ENCODE data around the gene MAGEA9B.
"Not testable (repeated sequence)": the region's sequence is repeated elsewhere in the genome, so short reads cannot be mapped to it uniquely, and the experiment has no call there.

Gene MAGEA9B

GRCh38 chrX:149570668-149571067, 16.6 kb downstream of the MAGEA9B start:
- no peak for DNase-seq (ENCODE audit: low read depth)

GRCh38 chrX:149569770-149570169, 17.5 kb downstream of the MAGEA9B start:
- no peak for DNase-seq (ENCODE audit: low read depth)

GRCh38 chrX:149568701-149569296, 18.5 kb downstream of the MAGEA9B start:
- no peak for DNase-seq (ENCODE audit: low read depth)

- no peak for DNase-seq (ENCODE audit: low read depth)
Measured at GRCh38 chrX:149567621-149568417, 19.4 kb downstream of the MAGEA9B start.

- DNase-seq (ENCODE audit: low read depth), result no peak
Measured at GRCh38 chrX:149563359-149563758, 23.9 kb downstream of the MAGEA9B start.

- DNase-seq (ENCODE audit: low read depth), result not testable (repeated sequence)
Measured at GRCh38 chrX:149555251-149555650, 32.0 kb downstream of the MAGEA9B start.

- DNase-seq (ENCODE audit: low read depth), result not testable (repeated sequence)
Measured at GRCh38 chrX:149551939-149552248, 35.4 kb downstream of the MAGEA9B start.

- DNase-seq (ENCODE audit: low read depth), result not testable (repeated sequence)
Measured at GRCh38 chrX:149551245-149551938, 35.9 kb downstream of the MAGEA9B start.

- DNase-seq (ENCODE audit: low read depth), result not testable (repeated sequence)
Measured at GRCh38 chrX:149550454-149550853, 36.8 kb downstream of the MAGEA9B start.

- DNase-seq (ENCODE audit: low read depth), result not testable (repeated sequence)
Measured at GRCh38 chrX:149549701-149550100, 37.6 kb downstream of the MAGEA9B start, which contains the start of gene HSFX3. Gene HSFX3, minus strand, starts transcription at chrX:149549924. Its CDS starts 72 bp downstream, at chrX:149549852.

- DNase-seq (ENCODE audit: low read depth), result not testable (repeated sequence)
Measured at GRCh38 chrX:149547782-149548181, 39.5 kb downstream of the MAGEA9B start.

- DNase-seq (ENCODE audit: low read depth), result not testable (repeated sequence)
Measured at GRCh38 chrX:149546962-149547361, 40.3 kb downstream of the MAGEA9B start.

- not testable (repeated sequence) for DNase-seq (ENCODE audit: low read depth)
Measured at GRCh38 chrX:149545545-149546543, 41.4 kb downstream of the MAGEA9B start.

- no peak for DNase-seq (ENCODE audit: low read depth)
Measured at GRCh38 chrX:149541521-149542047, 45.7 kb downstream of the MAGEA9B start.

GRCh38 chrX:149540621-149541520, 46.4 kb downstream of the MAGEA9B start, which contains the start of gene EOLA1:
Gene EOLA1, plus strand, starts transcription at chrX:149541012. Its CDS starts 4,619 bp downstream, at chrX:149545631.
- DNase-seq (ENCODE audit: low read depth), result peak; percentile 88

GRCh38 chrX:149540131-149540620, 47.1 kb downstream of the MAGEA9B start:
- no peak for DNase-seq (ENCODE audit: low read depth)

GRCh38 chrX:149539283-149540130, 47.8 kb downstream of the MAGEA9B start:
- DNase-seq (ENCODE audit: low read depth), result peak; percentile 83

- not testable (repeated sequence) for DNase-seq (ENCODE audit: low read depth)
Measured at GRCh38 chrX:149537474-149537873, 49.8 kb downstream of the MAGEA9B start.
